ENCODE data around the gene DNM2.

DNM2 gene

DNA sequence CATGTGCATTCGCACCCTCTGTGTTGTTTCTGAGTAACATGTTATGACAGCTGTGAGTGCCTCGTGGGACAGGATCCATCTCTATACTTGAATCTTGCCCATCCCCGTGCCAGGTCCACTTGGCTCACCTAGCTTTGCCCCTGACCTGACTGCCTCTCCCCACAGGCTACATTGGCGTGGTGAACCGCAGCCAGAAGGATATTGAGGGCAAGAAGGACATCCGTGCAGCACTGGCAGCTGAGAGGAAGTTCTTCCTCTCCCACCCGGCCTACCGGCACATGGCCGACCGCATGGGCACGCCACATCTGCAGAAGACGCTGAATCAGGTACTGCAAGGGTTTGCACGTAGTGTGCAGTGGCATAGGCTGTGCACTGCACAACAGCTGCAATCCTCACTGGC is 64.9 kb downstream of the DNM2 start:
- Histone ChIP-seq H3K4me1 (ENCODE audit: insufficient read depth, insufficient read length) (no peaks in the 10 kb centered on the region), H3K9me3 (ENCODE audit: insufficient read depth, low read length) (no peaks in the 10 kb centered on the region), H3K27me3 (ENCODE audit: insufficient read depth, insufficient read length) (no peaks in the 10 kb centered on the region), H3K36me3 (ENCODE audit: insufficient read depth, insufficient read length, low read length) (peaks cover 90% of the 10 kb centered on the region), H3K9ac (ENCODE audit: insufficient read length, low read depth) (no peak overlapping the region), H3K4me3 (ENCODE audit: insufficient read length, low read depth) (no peak overlapping the region)
- no peak for DNase-seq (ENCODE audit: low read depth, low spot score)
- no peak for TF ChIP-seq SUZ12 (IDR thresholded peaks at IDR 0.05; ENCODE audit: extremely low read depth, insufficient read depth, insufficient read length)
- no peak for TF ChIP-seq YY1 (IDR thresholded peaks at IDR 0.05; ENCODE audit: insufficient read depth, insufficient read length)
- no peak for TF ChIP-seq ZNF274 (IDR thresholded peaks at IDR 0.05; ENCODE audit: low read depth, low read length)

DNA sequence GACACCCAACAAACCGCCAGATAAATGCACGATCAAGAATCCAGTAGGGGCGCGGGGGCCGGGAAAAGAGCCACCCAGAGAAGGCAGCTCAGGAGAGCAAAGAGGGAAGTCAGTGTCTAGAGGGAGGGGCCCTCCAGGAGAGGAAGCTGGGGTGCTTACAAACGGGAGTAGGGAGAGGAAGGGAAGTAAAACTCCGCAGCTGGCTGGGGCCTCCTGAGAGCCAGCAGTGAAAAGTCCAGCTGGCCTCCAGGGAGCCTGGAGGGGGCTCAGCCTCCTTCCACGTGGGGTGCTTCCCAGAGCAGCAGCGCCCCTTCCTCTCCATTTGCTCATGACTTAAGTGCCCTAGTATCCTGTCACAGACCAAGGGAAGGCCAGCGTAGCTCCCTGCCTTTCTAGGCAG is 66.4 kb downstream of the DNM2 start:
- peaks cover 91% of the 10 kb centered on the region for H3K36me3 ChIP-seq (ENCODE audit: insufficient read depth, insufficient read length, low read length)
- H3K27me3 ChIP-seq (ENCODE audit: insufficient read depth, insufficient read length): no peaks in the 10 kb centered on the region
- H3K4me3 ChIP-seq (ENCODE audit: insufficient read length, low read depth): no peak overlapping the region
- H3K9ac ChIP-seq (ENCODE audit: insufficient read length, low read depth): no peak overlapping the region
- TF ChIP-seq YY1 (IDR thresholded peaks at IDR 0.05; ENCODE audit: insufficient read depth, insufficient read length): no peak
- no peak for TF ChIP-seq ZNF274 (IDR thresholded peaks at IDR 0.05; ENCODE audit: low read depth, low read length)
- TF ChIP-seq SUZ12 (IDR thresholded peaks at IDR 0.05; ENCODE audit: extremely low read depth, insufficient read depth, insufficient read length): no peak
- DNase-seq (ENCODE audit: low read depth, low spot score): no peak
- H3K4me1 ChIP-seq (ENCODE audit: insufficient read depth, insufficient read length): no peaks in the 10 kb centered on the region
- no peaks in the 10 kb centered on the region for H3K9me3 ChIP-seq (ENCODE audit: insufficient read depth, low read length)

DNA sequence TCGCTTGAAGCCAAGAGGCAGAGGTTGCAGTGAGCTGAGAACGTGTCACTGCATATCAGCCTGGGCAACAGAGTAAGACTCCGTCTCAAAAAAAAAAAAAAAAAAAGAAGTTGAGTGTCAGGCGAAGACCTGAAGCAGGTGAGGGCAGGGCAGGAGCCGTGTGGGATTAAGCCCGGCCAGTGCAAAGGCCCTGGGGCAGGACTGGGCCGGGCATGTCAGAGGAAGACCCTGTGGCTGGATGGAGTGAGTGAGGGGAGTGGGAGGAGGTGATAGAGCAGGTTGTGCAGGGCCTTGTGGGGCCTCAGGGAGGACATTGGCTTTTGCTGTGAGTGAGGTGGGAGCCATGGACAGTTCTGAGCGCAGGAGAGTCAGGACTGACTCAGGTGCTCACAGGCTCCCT is 70.3 kb downstream of the DNM2 start:
- Histone ChIP-seq H3K36me3 (ENCODE audit: insufficient read depth, insufficient read length, low read length) (peaks cover 86% of the 10 kb centered on the region), H3K4me1 (ENCODE audit: insufficient read depth, insufficient read length) (no peaks in the 10 kb centered on the region), H3K4me3 (ENCODE audit: insufficient read length, low read depth) (no peak overlapping the region), H3K27me3 (ENCODE audit: insufficient read depth, insufficient read length) (no peaks in the 10 kb centered on the region), H3K9ac (ENCODE audit: insufficient read length, low read depth) (no peak overlapping the region), H3K9me3 (ENCODE audit: insufficient read depth, low read length) (no peaks in the 10 kb centered on the region)
- TF ChIP-seq YY1 (IDR thresholded peaks at IDR 0.05; ENCODE audit: insufficient read depth, insufficient read length): no peak
- TF ChIP-seq SUZ12 (IDR thresholded peaks at IDR 0.05; ENCODE audit: extremely low read depth, insufficient read depth, insufficient read length): no peak
- TF ChIP-seq ZNF274 (IDR thresholded peaks at IDR 0.05; ENCODE audit: low read depth, low read length): no peak
- no peak for DNase-seq (ENCODE audit: low read depth, low spot score)

DNA sequence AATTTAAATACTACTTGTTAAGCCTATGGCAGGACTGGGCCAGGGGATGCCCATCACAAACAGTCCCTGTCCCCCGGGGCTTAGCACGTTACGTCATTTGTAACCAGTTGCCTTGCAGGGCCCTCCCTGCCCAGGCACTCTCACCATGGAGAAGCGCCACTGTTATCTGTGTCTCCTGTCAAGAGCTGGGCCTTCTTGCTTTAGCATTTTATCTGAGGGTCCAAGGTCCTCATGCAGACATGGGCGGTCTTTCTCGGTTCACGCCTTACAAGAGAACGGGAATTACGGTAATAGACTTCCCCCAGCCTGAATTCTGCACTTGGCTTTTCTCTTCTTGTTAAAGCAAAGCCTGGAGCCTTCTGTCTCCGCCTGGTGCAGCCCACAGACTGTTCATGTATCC is 72.0 kb downstream of the DNM2 start:
- Histone ChIP-seq H3K4me1 (ENCODE audit: insufficient read depth, insufficient read length) (no peaks in the 10 kb centered on the region), H3K4me3 (ENCODE audit: insufficient read length, low read depth) (no peak overlapping the region), H3K9ac (ENCODE audit: insufficient read length, low read depth) (no peak overlapping the region), H3K9me3 (ENCODE audit: insufficient read depth, low read length) (no peaks in the 10 kb centered on the region), H3K36me3 (ENCODE audit: insufficient read depth, insufficient read length, low read length) (peaks cover 87% of the 10 kb centered on the region), H3K27me3 (ENCODE audit: insufficient read depth, insufficient read length) (no peaks in the 10 kb centered on the region)
- no peak for DNase-seq (ENCODE audit: low read depth, low spot score)
- TF ChIP-seq ZNF274 (IDR thresholded peaks at IDR 0.05; ENCODE audit: low read depth, low read length) (no peak), SUZ12 (IDR thresholded peaks at IDR 0.05; ENCODE audit: extremely low read depth, insufficient read depth, insufficient read length) (no peak), YY1 (IDR thresholded peaks at IDR 0.05; ENCODE audit: insufficient read depth, insufficient read length) (no peak)

DNA sequence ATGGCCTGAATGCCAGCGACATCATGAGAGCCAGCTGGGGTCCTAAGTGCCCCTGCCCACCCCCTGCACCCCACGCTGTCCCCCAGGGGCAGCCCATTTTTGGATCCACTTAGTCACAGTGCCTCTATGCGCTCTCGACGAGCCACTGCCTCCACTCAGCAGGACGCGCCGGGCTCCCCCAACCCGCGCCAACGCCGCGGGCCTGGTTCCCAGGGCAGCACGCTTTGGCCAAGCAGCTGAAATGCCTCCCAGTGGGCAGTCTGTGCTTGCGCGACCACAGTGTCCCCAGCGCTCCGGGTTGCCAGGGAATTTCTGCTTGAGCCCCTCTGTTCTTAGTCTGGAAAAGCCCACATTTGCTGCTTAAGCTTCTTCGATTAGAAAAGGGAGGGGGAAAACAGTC is 78.8 kb downstream of the DNM2 start:
- Histone ChIP-seq H3K36me3 (ENCODE audit: insufficient read depth, insufficient read length, low read length) (peaks cover 92% of the 10 kb centered on the region), H3K9me3 (ENCODE audit: insufficient read depth, low read length) (no peaks in the 10 kb centered on the region), H3K9ac (ENCODE audit: insufficient read length, low read depth) (no peak overlapping the region), H3K4me1 (ENCODE audit: insufficient read depth, insufficient read length) (no peaks in the 10 kb centered on the region), H3K4me3 (ENCODE audit: insufficient read length, low read depth) (no peak overlapping the region), H3K27me3 (ENCODE audit: insufficient read depth, insufficient read length) (no peaks in the 10 kb centered on the region)
- no peak for DNase-seq (ENCODE audit: low read depth, low spot score)
- TF ChIP-seq ZNF274 (IDR thresholded peaks at IDR 0.05; ENCODE audit: low read depth, low read length) (no peak), SUZ12 (IDR thresholded peaks at IDR 0.05; ENCODE audit: extremely low read depth, insufficient read depth, insufficient read length) (no peak), YY1 (IDR thresholded peaks at IDR 0.05; ENCODE audit: insufficient read depth, insufficient read length) (no peak)

DNA sequence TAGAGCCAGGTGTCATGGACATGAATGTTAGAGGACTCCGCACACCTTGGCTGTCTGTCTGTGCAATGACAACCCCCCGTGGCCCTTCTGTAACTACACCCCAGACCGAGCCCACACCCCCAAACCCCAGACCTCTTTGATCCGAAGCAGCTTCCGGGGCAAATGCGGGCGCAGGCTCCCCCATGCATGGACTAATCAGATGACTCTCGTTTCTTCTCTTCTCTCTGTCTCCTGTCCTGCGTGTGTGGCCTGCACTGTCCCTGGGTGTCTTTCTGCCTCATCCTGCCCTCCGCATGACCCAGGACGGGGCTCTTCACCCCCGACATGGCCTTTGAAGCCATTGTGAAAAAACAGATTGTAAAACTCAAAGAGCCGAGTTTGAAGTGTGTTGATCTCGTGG is 79.2 kb downstream of the DNM2 start:
- H3K9me3 ChIP-seq (ENCODE audit: insufficient read depth, low read length): no peaks in the 10 kb centered on the region
- H3K4me1 ChIP-seq (ENCODE audit: insufficient read depth, insufficient read length): no peaks in the 10 kb centered on the region
- TF ChIP-seq YY1 (IDR thresholded peaks at IDR 0.05; ENCODE audit: insufficient read depth, insufficient read length): no peak
- no peak for TF ChIP-seq SUZ12 (IDR thresholded peaks at IDR 0.05; ENCODE audit: extremely low read depth, insufficient read depth, insufficient read length)
- no peak for TF ChIP-seq ZNF274 (IDR thresholded peaks at IDR 0.05; ENCODE audit: low read depth, low read length)
- peaks cover 91% of the 10 kb centered on the region for H3K36me3 ChIP-seq (ENCODE audit: insufficient read depth, insufficient read length, low read length)
- no peaks in the 10 kb centered on the region for H3K27me3 ChIP-seq (ENCODE audit: insufficient read depth, insufficient read length)
- no peak overlapping the region for H3K4me3 ChIP-seq (ENCODE audit: insufficient read length, low read depth)
- no peak overlapping the region for H3K9ac ChIP-seq (ENCODE audit: insufficient read length, low read depth)
- no peak for DNase-seq (ENCODE audit: low read depth, low spot score)

DNA sequence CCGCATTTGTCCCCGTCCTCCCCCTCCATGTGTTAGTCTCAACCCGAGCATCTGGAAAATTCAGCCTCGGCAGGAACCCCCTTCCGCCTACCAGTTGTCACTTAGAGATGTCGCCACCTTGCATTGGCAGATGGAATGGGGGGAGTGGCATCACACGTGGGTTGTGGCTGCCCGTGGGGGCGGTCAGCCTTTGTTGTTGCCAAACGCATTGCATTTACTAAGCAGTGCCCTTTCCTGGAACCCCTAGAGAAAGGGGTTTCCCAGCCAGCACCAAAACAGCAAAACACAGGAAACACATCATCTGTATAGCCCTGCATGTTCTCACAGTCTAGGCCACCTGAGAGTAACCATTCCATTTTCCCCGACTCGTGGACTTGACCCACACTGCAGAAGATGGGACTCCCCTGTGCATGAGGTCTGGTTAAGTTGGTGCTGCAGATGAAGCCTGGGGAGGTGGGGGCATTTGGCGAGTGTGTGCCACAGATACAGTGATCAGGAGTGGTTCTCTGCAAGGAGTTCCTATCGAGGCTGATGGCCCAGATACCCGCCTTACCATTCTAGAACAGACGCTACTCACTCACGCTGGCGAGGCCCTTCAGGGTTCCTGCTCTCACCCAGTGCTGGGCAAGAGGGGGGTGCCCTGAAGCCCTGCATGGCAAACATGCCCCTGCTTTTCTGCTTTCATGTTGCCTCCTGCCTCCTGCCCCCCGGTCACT is 79.8 kb downstream of the DNM2 start:
- Histone ChIP-seq H3K4me3 (ENCODE audit: insufficient read length, low read depth) (no peak overlapping the region), H3K4me1 (ENCODE audit: insufficient read depth, insufficient read length) (no peaks in the 10 kb centered on the region), H3K36me3 (ENCODE audit: insufficient read depth, insufficient read length, low read length) (peaks cover 94% of the 10 kb centered on the region), H3K9me3 (ENCODE audit: insufficient read depth, low read length) (no peaks in the 10 kb centered on the region), H3K27me3 (ENCODE audit: insufficient read depth, insufficient read length) (no peaks in the 10 kb centered on the region), H3K9ac (ENCODE audit: insufficient read length, low read depth) (no peak overlapping the region)
- DNase-seq (ENCODE audit: low read depth, low spot score): no peak
- TF ChIP-seq SUZ12 (IDR thresholded peaks at IDR 0.05; ENCODE audit: extremely low read depth, insufficient read depth, insufficient read length): no peak
- TF ChIP-seq YY1 (IDR thresholded peaks at IDR 0.05; ENCODE audit: insufficient read depth, insufficient read length): no peak
- no peak for TF ChIP-seq ZNF274 (IDR thresholded peaks at IDR 0.05; ENCODE audit: low read depth, low read length)
